Stimulated activated naive CD8-positive, alpha-beta T cell treated with anti-CD3 and anti-CD28 coated beads, Interleukin-15, amount 100 ng/mL, for 72 hours (primary cell): ENCODE measurements around the gene PPM1B.
"Not testable (repeated sequence)": the region's sequence is repeated elsewhere in the genome, so short reads cannot be mapped to it uniquely, and the experiment has no call there.

Source experiments
- ATAC-seq: fragments of 150-1000 bp; cut with Tn5 transposase; 2 replicates; pipeline ENCODE4 v1.10.0; 2021; ENCODE audit warnings: mild to moderate bottlenecking, moderate library complexity
- DNase-seq, 2 donors: peaks; one replicate each; pipeline ENCODE4 v3.0.0; 2021 to 2022
- H3K27ac Mint-ChIP-seq, 2 donors: one replicate each; pipeline ENCODE4 v1.8.0; 2022; ENCODE audit warnings: mild to moderate bottlenecking in 2 of 2, mixed read lengths in 2 of 2, moderate library complexity in 2 of 2
- H3K27me3 Mint-ChIP-seq: one replicate; pipeline ENCODE4 v1.8.0; 2022; ENCODE audit warnings: mixed read lengths
- H3K4me1 Mint-ChIP-seq: one replicate; pipeline ENCODE4 v1.8.0; 2022; ENCODE audit warnings: mild to moderate bottlenecking, mixed read lengths
- H3K4me3 Mint-ChIP-seq, 2 donors: one replicate each; pipeline ENCODE4 v1.8.0; 2022; ENCODE audit warnings: mild to moderate bottlenecking in 2 of 2, mixed read lengths in 2 of 2, moderate library complexity in 1 of 2
- H3K9me3 Mint-ChIP-seq, 2 donors: one replicate each; pipeline ENCODE4 v1.8.0; 2022; ENCODE audit warnings: mixed read lengths in 2 of 2

Gene PPM1B

DNA sequence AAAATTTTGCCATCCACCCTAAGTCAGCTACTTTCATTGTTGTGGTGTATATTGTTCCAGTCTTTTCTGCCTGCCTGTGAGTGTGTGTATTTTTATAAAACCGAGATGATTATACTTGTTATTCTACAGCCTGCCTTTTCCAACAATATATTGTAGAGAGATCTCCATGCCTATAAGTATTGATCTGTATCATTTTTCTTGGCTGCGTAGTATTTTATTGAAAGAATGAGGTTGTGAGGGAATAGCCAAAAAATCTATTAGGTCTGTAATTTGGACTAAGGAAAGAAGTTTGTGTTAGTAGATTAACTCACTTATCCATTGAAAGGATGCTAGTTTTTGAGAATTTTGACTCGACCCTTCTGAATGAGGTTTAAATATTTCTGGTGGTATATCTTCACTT is 34.9 kb downstream of the PPM1B start:
- Mint-ChIP-seq H3K4me3 (no peak overlapping the region), H3K27me3 (no peaks in the 10 kb centered on the region), H3K9me3 (no peaks in the 10 kb centered on the region), H3K4me1 (peaks cover 41% of the 10 kb centered on the region), H3K27ac (no peak overlapping the region)
- no peak for ATAC-seq
- no peak for DNase-seq

DNA sequence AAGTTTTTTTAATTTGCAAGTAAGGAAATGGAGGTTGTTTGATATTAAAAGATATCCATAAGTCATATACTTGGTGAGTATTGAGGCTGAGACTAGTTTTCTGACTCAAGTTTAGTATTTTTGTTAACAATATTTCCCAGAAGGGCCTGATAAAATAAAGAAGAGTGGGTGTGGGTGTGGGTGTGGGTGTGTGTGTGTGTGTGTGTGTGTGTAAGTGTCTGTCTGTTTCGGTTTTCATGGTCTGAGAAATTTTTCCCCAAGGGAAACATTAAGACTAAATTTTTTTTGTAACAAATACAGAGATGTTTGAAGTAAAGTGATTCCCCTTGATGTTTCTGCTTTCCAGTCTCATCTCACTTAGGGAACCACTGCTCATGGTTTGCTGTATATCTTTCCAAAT is 36.5 kb downstream of the PPM1B start:
- Mint-ChIP-seq H3K27ac (peak overlapping the region in 1 of 2 donors; percentile 59), H3K9me3 (no peaks in the 10 kb centered on the region), H3K4me3 (peak overlapping the region in 1 of 2 donors; percentile 29), H3K27me3 (no peaks in the 10 kb centered on the region), H3K4me1 (peaks cover 35% of the 10 kb centered on the region)
- DNase-seq (no peak), ATAC-seq (no peak)

DNA sequence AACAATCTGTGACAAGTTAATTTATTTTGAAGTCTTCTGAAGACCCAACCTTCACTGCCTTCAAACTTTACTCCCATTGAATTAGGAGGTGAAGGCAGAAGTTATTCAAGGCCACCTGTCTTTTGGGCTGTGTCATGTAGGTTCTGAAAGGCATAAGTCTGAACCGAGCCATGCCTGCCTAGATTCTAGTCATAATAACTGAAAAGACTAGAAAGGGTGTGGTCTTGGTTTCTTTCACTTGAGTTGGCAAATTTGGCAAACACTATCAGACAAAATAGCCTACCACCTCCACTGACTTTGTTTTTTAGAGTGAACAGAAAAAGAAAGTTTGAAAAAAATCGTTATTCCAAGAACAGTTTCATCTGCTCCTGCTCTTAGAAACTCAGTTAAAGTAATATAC is 38.4 kb downstream of the PPM1B start:
- DNase-seq (no peak), ATAC-seq (no peak)
- Mint-ChIP-seq H3K27me3 (no peaks in the 10 kb centered on the region), H3K27ac (no peak overlapping the region), H3K4me1 (peaks cover 24% of the 10 kb centered on the region), H3K9me3 (no peaks in the 10 kb centered on the region), H3K4me3 (no peak overlapping the region)

DNA sequence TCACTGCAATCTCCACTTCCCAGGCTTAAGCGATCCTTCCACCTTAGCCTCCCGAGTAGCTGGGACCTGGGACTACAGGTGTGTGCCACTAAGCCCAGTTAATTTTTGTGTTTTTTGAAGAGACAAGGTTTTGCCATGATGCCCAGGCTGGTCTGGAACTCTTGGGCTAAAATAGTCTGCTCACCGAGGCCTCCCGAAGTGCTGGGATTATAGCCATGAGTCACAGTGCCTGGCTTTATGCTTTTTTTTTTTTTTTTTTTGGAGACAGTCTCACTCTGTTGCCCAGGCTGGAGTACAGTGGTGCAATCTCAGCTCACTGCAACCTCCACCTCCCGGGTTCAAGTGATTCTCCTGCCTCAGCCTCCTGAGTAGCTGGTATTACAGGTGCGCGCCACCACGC is 39.0 kb downstream of the PPM1B start:
- not testable (repeated sequence) for DNase-seq, ATAC-seq, H3K27me3 Mint-ChIP-seq, H3K27ac Mint-ChIP-seq, H3K4me3 Mint-ChIP-seq, H3K9me3 Mint-ChIP-seq
- peaks cover 29% of the 10 kb centered on the region for H3K4me1 Mint-ChIP-seq

DNA sequence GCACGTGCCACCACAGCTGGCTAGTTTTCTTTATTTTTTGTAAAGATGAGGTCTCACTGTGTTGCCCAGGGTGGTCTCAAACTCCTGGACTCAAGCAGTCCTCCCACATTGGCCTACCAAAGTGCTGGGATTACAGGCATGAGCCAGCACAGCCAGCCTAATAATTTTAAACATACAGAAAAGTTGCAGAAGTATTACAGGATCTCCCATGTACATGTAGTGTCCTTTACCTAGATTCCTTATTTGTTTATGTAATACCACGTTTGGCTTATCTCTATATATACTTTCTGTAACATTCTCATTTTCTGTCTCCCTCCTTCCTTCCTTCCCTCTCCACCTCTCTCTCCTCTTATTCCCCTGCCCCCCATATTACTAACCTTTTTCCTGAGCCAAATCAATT is 41.7 kb downstream of the PPM1B start:
- no peak for DNase-seq
- no peak for ATAC-seq
- Mint-ChIP-seq H3K9me3 (no peaks in the 10 kb centered on the region), H3K4me3 (no peak overlapping the region), H3K4me1 (peaks cover 27% of the 10 kb centered on the region), H3K27me3 (no peaks in the 10 kb centered on the region), H3K27ac (no peak overlapping the region)

DNA sequence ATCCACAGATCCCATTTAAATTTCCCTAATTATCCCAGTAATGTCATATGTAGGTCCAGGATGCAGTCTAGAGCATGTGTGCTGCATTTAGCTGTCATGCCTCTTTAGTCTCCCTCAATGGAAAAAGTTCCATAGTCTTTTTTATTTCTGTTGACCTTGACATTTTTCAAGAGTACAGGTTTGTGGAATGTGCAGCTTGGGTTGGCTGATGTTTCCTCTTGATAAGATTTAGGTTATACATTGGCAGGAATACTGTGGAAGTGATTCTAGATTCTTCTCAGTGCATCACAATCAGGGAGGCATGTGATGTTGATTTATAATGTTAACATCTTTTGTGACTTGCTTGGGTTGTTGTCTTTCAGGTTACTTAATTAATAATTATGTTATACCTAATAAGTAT is 42.5 kb downstream of the PPM1B start:
- Mint-ChIP-seq H3K4me1 (peaks cover 33% of the 10 kb centered on the region), H3K4me3 (no peak overlapping the region), H3K9me3 (no peaks in the 10 kb centered on the region), H3K27me3 (no peaks in the 10 kb centered on the region), H3K27ac (no peak overlapping the region)
- DNase-seq (no peak), ATAC-seq (no peak)

DNA sequence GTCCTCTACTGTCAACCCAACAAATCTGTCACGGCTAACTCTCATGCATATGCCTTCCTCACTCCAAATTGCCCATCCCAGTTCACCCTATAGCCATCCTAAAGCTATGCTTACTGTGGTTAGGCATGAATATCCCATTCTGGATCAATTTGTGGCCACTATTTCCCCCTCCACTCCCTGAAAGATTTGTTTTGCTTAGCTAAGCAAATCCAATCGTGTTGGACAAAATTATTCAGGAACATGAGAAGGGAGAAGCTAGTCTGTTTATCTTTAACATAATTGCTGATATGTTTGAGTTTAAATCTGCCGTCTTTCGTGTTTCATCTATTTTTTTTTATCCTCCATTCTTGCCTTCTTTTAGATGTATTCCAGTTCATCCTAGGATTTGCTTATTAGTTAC is 43.6 kb downstream of the PPM1B start:
- H3K27ac Mint-ChIP-seq, result peak overlapping the region; percentile 15 to 49
- no peak overlapping the region for H3K4me3 Mint-ChIP-seq
- peaks cover 33% of the 10 kb centered on the region for H3K4me1 Mint-ChIP-seq
- no peak for ATAC-seq
- no peaks in the 10 kb centered on the region for H3K9me3 Mint-ChIP-seq
- DNase-seq, result no peak
- no peaks in the 10 kb centered on the region for H3K27me3 Mint-ChIP-seq

DNA sequence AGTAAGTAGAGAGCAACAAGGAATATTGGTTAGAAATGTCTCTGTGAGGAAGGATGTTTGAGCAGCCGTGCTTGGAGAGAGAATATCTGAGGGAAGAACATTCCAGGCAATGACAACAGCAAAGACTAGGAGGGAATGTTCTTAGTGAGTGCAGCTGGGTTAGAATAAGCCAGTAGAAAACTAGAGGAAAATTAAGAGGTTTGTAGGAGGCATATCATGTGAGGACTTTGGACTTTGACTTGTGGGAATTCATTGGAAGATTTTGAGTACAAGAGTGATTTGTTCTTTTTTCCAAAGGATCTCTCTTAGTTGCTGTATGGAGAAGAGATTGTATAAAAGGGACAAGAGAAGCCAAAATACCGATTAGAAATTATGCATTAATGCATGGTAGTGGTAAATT is 47.2 kb downstream of the PPM1B start:
- no peak for DNase-seq
- H3K4me1 Mint-ChIP-seq, result peaks cover 33% of the 10 kb centered on the region
- no peaks in the 10 kb centered on the region for H3K27me3 Mint-ChIP-seq

DNA sequence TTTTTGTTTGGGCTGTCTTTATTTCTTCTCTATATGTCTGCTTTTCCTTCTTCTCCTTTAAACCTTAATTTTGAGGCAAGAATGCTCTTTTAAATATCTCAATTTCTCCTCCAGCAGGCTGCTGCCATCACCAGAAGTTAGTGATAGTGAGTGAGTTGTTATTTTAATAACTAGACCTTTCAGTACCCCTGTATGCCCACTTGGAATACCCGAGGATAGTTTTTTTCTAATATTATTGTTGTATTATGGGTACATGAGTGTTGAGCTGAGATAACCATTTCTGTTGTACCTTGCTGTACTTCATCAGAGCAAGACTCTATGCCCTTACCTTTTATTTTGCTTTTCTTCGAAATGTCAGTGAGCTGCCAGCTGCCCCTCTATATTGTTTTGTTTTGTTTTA is 50.1 kb downstream of the PPM1B start:
- Mint-ChIP-seq H3K4me1 (peaks cover 14% of the 10 kb centered on the region), H3K9me3 (no peaks in the 10 kb centered on the region), H3K4me3 (no peak overlapping the region), H3K27ac (no peak overlapping the region), H3K27me3 (no peaks in the 10 kb centered on the region)
- DNase-seq (no peak), ATAC-seq (no peak)

More for the DNA sequence above, 47.2 kb downstream of the PPM1B start:
- H3K27ac Mint-ChIP-seq, result peak overlapping the region in 1 of 2 donors; percentile 0
- no peak overlapping the region for H3K4me3 Mint-ChIP-seq
- no peak for ATAC-seq
- no peaks in the 10 kb centered on the region for H3K9me3 Mint-ChIP-seq

DNA sequence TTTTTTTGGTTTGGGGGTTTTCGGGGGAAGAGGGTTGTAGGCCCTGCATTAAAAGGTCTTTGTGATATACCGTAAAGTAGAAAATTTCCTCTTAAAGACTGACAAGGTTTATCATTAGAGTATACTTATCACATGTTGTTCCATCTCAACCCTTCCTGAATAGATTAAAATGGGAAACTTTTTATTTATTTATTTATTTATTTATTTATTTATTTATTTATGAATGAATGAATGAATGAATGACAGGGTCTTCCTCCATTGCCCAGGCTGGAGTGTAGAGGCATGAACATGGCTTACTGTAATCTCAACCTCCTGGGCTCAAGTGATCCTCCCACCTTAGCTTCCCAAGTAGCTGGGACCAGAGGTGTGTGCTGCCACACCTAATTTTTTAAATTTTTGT is 58.1 kb downstream of the PPM1B start:
- no peak overlapping the region for H3K4me3 Mint-ChIP-seq
- no peaks in the 10 kb centered on the region for H3K9me3 Mint-ChIP-seq
- DNase-seq (no peak), ATAC-seq (no peak)
- H3K4me1 Mint-ChIP-seq, result peaks cover 6% of the 10 kb centered on the region
- H3K27ac Mint-ChIP-seq, result no peak overlapping the region
- H3K27me3 Mint-ChIP-seq, result no peaks in the 10 kb centered on the region

DNA sequence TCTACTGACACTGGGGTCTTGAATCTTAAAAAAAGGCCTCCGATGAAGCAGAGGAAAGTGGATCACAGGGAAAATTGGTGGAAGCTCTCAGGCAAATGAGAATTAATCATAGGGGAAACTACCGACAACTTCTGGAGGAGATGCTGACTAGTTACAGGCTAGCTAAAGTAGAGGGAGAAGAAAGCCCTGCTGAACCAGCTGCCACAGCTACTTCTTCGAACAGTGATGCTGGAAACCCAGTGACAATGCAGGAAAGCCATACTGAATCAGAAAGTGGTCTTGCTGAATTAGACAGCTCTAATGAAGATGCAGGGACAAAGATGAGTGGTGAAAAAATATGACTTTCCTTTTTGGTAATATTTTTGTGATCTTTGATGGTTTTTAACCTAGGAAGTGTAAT is 61.7 kb downstream of the PPM1B start:
- ATAC-seq, result no peak
- Mint-ChIP-seq H3K4me1 (peaks cover 16% of the 10 kb centered on the region), H3K9me3 (no peaks in the 10 kb centered on the region), H3K27ac (no peak overlapping the region), H3K27me3 (no peaks in the 10 kb centered on the region), H3K4me3 (no peak overlapping the region)
- DNase-seq, result no peak

DNA sequence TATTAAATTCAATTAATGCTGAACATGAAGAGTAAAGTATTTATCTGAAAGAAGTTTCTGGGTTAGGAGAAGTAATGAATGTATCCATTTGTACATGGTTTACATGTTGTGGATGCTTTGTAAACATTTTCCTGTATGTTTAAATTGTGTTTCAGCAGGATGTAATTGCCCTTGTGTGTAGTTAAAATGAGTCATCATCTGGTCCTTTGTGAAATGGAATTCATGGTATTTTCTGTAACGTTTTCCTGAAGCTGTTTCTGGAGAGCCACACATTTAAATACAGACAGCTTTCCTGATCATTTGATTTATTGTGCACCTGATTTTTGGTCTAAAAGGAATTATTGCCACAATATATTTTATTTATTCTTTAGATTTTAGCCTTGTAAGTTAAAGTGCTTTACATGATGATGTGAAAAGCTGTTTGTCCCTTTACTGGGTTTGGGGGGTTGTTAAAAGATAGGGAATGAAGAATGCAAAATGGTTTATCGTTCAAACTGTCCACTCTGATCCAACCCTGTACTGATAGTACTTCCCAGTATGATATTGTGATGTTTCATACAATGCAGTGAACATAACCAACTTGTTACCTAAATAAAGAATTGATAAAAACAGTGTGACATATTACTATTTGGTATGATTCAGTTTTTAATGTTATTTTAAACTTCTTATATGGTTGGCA is 64.9 kb downstream of the PPM1B start:
- no peak for DNase-seq

DNA sequence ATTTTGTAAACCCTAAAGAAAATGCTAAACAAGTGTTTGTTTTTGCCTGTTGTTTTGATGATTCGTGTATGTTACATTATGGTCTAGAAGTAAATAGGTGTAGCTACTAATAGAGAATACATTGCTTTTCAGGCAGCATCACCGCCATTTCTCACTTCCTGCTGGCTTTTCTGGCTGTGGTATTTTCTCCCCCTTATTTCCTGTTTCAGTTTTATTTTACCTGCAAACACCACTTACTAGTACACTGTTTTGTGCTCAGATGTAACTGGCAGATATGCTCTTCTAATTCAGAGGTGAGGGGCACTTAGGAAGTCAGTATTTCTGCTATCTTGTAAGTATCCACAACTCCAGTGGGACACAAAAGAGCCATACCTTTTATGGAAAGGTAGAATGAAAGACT is 68.5 kb downstream of the PPM1B start:
- no peaks in the 10 kb centered on the region for H3K9me3 Mint-ChIP-seq
- H3K27ac Mint-ChIP-seq, result no peak overlapping the region
- ATAC-seq (peak; percentile 76), DNase-seq (peak; percentile 9 to 15)
- peak overlapping the region in 1 of 2 donors; percentile 40 for H3K4me3 Mint-ChIP-seq
- no peaks in the 10 kb centered on the region for H3K27me3 Mint-ChIP-seq
- H3K4me1 Mint-ChIP-seq, result peaks cover 38% of the 10 kb centered on the region

More for the DNA sequence above, 64.9 kb downstream of the PPM1B start:
- Mint-ChIP-seq H3K4me1 (peaks cover 33% of the 10 kb centered on the region), H3K4me3 (no peak overlapping the region), H3K27me3 (no peaks in the 10 kb centered on the region), H3K27ac (no peak overlapping the region), H3K9me3 (no peaks in the 10 kb centered on the region)
- ATAC-seq, result no peak

DNA sequence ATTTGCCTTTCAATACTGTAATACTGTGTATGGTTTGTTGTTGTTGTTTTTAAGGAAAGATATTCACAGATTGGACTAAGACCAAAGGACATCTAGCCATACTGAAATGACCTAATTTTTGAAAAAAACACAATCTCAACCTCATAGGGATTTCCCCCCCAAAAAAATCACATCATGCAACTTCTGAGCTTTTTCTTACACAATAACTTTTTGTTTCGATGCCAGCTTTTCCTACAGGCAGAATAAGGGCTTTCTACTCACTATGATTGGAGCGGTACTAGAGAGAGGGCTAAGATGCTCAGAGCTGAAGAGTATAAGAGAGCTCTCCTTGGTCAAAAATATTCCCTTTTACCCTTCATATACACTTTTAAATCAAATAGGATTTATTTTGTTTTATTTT is 74.2 kb downstream of the PPM1B start:
- H3K9me3 Mint-ChIP-seq, result no peaks in the 10 kb centered on the region
- no peaks in the 10 kb centered on the region for H3K27me3 Mint-ChIP-seq
- H3K27ac Mint-ChIP-seq, result no peak overlapping the region
- DNase-seq (no peak), ATAC-seq (no peak)
- H3K4me1 Mint-ChIP-seq, result peaks cover 29% of the 10 kb centered on the region
- no peak overlapping the region for H3K4me3 Mint-ChIP-seq

DNA sequence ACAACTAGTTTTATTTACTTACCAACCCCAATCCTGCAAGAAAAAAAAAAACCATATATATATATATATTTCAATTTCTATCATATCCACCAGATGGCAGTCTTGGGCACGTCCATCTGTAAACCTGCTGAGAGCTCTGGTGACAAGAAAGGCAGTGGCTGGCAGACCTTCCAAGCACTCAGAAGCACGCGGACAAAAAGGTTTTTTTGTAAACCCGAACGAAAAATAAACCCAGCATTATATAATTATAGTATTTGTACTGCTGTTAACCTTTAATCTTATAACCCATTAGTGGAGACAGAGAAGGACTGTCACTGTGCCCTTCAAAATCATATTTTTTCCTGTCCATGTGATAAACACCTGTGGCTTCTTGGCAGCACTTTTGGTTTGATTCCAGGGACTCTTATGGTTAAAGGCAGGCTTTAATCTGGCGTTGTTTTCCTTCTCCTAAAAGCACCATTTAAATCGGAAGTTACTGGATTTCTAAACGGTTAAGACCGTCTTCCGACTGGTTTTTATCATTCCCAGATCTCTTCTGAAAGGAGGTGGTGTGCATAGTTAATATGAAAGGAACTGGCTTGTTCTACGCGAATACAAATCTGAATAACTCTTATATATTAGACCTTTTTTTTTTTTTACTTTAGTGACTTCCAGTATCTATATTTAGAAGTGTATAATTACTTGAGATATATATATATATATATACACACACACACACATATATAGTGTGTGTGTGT is 75.6 kb downstream of the PPM1B start:
- Mint-ChIP-seq H3K27me3 (no peaks in the 10 kb centered on the region), H3K27ac (no peak overlapping the region), H3K4me1 (peaks cover 25% of the 10 kb centered on the region), H3K4me3 (peak overlapping the region; percentile 59 to 78), H3K9me3 (no peaks in the 10 kb centered on the region)
- ATAC-seq (peak; percentile 68), DNase-seq (peak; percentile 37 to 60)

DNA sequence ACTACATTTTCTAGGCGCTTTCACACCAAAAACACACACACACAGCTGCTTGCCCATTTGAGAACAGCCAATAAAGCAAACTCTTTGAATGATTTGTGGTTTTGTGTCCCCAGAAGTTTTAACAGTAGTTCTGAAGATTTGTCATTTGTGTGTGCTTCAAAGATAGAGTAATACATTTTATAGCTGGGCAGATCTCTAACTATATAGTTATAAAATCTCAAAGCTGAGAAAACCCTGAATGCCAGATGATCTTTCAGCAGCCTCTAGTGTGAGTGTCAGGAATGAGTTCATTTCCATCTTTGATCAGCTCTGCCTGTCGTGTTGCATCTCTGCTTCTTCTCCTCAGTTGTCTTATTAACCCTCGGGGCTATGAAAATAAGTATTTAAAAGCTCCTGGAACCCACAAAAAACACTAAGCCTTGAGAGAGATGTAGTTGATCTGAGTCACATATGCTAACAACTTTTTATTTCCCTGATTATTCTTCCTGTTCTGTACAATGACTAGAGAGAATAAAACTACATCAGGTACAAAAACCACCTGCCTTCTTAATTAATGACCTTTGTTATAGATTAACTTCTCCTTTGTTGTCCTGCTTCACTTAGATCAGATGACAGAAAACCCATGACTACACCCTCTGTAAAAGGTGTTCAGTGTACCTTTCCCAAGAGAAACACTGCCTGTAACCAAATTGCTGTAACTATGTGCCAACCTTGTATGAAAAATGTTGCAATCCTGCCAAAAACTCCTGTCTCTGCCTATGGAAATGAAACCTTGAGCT is 76.6 kb downstream of the PPM1B start:
- H3K27me3 Mint-ChIP-seq, result no peaks in the 10 kb centered on the region
- H3K9me3 Mint-ChIP-seq, result no peaks in the 10 kb centered on the region
- DNase-seq (no peak), ATAC-seq (no peak)
- H3K27ac Mint-ChIP-seq, result peak overlapping the region in 1 of 2 donors; percentile 3
- H3K4me3 Mint-ChIP-seq, result no peak overlapping the region
- peaks cover 18% of the 10 kb centered on the region for H3K4me1 Mint-ChIP-seq
